GM18511 (cell line): Measurements from ENCODE around the gene PDS5A.
"Not testable (repeated sequence)": the region's sequence is repeated elsewhere in the genome, so short reads cannot be mapped to it uniquely, and the experiment has no call there.

Experiments
- ATAC-seq: cut with Tn5 transposase; IDR thresholded peaks from one replicate; pipeline ENCODE4 v1.9.1; 2021; ENCODE audit warnings: mild to moderate bottlenecking, moderate library complexity; ENCODE audit not compliant: unreplicated experiment

PDS5A gene

DNA sequence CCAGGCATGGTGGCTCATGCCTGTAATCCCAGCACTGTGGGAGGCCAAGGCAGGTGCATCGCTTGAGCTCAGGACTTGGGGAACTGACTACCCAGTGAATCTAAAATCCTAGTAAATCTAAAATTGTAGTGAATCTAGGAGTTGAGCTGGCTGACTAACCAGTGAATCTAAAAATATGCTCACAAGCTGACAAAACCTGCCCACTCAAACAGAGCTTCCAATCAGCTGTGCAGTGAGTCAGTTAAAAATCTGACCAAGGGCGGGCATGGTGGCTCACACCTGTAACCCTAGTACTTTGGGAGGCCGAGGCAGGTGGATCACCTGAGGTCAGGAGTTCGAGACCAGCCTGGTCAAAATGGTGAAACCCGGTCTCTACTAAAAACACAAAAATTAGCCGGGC lies 72.7 kb downstream of the PDS5A start:
- not testable (repeated sequence) for ATAC-seq

DNA sequence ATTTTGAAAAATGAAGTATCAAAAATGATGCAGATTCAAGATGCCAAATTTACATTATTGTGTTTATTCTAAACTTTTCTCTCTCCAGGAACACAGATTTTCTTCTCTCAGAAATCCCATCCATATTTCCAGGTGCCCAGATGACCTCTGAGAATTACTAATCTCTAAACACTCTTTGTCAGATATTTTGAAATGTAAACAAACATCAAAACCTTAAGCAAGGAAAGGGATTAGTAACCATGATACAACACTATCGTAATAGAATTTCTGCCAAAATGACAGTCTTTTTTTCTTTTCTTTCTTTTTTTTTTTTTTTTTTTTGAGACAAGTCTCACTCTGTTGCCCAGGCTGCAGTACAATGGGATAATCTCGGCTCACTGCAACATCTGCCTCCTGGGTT lies 76.7 kb downstream of the PDS5A start:
- no peak for ATAC-seq

DNA sequence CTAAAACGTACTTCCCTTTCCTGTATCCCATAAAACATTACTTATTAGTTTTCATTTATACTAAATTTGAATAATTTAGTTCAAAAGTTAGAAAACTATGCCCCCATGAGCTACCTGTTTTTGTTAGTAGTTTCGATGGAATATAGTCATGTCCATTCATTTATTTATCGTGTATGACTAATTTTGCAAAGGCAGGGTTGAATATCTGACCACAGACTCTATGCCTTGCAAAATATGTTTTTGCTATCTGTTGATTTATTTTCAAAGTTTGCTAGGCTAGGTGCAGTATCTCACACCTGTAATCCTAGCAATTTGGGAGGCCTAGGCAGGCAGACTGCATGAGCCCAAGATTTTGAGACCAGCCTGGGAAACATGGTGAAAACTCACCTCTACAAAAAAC lies 78.4 kb downstream of the PDS5A start:
- no peak for ATAC-seq

DNA sequence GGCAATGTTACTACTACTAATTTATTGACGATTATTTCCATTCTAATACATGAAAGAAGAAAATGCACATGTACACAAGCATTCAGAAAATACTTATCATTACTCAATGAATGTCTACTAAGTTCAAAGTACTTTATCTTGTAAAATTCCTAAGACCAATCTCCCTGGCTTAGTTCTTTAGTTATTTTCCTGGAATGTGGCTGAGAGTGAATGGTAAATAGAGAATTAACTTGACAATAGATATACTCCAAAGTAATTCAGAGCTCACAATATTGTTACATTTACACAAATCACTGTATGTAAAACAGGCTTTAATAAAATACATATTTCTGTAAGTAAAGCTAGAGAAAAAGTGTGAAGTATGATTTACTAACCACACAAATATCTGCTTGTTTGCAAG lies 79.7 kb downstream of the PDS5A start:
- no peak for ATAC-seq

DNA sequence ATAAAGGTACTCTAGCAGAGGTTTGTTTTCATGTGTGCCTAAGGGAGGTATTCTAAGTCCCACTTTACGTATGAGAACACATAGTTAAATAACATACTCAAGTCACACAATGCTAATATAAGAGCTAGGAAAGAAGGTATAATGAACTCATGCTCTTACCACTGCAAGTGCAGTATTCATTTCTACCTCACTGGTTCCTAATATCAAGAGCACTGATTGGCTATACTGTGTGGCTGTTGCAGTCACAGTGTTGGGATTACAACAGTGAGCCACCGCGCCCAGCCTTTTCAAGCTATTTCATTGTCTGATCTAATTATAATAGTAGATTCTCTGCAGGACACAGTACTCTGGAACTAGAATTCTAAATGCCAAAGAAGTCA lies 84.0 kb downstream of the PDS5A start:
- ATAC-seq: no peak

DNA sequence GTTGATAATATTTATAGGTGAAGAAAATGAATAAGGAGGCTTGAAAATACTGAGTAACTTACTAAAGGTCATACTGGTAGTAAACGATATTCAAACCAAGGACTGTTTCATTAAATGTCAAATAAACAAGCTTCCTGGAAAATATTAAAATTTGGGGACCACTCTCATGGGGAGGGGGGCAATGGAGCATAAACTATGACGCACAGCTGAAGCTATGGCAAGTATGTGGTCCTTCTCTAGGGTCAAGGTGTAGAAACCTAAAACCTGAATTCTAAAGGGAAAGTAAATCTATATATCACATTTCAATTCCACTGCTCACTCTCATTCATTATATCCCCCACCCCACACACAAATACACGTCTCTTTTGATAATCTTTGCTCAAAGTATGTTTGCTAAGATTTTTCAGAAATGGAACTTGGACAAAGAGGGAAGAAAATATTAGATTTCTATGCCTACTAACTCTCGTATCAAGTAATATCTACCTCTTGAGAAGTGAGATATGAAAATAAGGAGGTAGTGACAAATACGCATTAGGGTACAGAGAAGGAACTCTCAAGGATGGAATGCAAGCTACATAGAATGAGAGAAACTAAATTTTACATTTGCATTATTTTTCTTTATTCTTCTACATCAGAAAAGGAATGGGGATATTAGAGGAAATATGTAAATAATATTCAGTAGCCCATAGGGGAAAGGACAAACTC lies 84.6 kb downstream of the PDS5A start:
- ATAC-seq: no peak

DNA sequence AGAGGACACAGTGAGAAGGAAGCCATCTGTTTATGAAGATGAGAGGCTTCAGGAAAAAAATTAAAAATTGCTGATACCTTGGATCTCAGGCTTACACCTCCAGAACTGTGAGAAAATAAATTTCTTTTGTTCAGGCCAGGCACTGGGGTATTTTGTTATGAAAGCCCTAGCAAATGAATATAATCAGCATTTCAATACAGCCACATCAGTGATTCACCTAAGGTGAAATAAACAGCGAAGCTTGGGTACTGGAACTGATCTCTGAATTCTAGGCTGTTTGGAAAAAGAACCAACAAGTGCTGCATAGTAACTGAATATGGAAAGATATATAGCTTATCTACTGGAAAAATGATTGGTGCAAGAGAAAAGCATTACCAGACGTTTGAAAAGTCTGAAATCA lies 88.5 kb downstream of the PDS5A start:
- ATAC-seq: no peak

DNA sequence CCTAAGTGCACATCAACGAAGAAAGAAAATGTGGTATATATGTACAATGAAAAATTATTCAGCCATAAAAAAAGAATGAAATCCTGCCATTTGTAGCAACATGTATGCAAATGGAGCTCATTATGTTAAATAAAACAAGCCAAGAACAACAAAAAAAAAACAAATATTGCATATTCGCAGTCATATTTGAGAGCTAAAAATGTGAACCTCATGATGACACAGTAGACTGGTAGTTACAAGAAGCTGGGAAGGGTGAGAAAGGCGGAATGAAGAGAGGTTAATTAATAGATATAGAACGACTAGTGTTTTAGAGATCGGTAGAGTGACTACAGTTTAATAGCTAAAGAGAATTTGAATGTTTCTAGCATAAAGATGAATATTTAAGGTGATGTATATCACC lies 89.2 kb downstream of the PDS5A start:
- no peak for ATAC-seq

DNA sequence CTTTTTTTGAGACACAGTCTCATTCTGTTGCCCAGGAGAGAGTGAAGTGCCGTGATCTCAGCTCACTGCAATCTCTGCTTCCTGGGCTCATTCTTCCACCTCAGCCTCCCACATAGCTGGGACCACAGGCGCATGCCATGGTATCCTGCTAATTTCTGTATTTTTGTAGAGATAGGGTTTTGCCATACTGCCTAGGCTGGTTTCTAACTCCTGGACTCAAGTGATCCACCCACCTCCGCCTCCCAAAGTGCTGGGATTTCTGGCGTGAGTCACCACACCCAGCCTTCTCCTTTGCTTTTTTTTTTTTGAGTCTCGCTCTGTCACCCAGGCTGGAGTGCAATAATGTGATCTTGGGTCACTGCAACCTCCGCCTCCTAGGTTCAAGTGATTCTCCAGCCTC lies 94.1 kb downstream of the PDS5A start:
- ATAC-seq: no peak

DNA sequence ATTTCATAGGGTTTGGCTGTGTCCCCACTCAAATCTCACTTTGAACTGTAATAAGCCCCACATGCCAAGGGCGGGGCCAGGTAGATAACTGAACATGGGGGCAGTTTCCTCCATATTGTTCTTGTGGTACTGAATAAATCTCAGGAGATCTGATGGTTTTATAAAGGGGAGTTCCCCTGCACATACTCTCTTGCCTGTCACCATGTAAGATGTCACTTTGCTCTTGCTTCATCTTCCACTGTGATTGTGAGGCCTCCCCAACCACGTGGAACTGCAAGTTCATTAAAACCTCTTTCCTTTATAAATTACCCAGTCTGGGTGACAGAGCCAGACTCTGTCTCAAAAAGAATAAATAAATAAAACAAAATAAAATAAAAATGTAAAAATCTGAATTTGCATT lies 95.9 kb downstream of the PDS5A start:
- no peak for ATAC-seq

DNA sequence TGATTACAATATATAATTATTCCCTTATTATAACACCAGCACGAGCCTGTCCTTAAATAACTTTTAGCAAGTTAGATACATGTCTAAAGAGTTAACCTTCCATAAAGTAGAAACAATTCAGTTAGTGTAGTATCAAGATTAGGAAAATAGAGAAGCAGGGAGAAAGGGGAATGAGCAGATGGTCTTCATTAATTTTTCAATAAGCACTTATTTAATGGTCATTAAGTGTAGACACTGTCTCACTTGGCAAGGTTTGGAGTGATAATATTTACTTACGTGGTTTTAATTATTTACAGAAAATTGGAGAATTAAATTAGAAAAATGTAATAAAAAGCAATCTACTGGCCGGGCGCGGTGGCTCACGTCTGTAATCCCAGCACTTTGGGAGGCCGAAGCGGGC lies 99.7 kb downstream of the PDS5A start:
- ATAC-seq: no peak

DNA sequence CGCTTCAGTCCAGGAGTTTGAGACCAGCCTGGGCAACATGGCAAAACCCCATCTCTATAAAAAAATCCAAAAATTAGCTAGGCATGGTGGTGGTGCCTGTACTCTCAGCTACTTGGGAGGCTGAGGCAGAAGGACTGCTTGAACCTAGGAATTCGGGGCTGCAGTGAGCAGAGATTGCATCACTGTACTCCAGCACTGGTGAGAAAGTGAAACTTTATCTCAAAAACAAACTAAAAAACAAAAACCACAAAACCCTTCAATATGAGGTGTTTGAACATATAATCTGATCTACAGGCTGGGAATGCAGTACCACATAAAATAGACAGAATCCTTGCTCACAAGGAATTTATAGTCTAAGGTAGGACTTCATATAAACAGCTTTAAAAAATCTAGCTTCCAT lies 103.9 kb downstream of the PDS5A start:
- ATAC-seq: no peak

DNA sequence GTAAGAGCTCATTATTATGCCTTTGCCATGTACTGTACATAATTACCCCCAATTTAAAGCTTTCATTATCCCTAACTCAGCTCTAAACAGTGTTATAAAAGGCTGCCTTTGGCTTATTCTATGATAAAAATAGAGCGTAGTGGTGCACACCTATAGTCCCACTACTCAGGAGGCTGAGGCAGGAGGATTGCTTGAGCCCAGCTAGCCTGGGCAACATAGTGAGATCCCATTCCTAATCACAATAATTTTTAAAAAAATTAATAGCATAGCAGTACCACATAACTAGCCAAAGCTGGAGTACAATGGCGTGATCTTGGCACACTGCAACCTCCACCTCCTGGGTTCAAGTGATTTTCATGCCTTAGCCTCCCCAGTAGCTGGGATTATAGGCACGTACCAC lies 112.4 kb downstream of the PDS5A start:
- ATAC-seq: no peak

DNA sequence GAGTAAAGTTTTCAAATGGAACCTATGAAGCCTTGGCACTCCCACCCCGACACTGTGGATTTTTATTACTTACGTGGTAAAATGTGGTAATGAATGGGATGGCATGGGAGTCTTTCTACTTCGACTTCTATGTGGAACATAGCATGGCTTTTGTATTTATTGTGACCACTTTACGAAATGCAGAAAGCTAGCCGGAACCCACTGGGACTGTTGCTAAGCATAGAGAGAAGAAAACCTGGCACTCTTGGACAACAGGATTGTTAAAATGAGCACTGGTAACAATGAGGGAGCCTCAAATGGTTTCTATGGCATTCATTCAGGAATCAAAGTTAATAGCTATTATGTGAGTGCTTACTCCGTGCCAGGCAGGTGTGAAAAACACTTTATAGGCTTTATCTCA lies 113.3 kb downstream of the PDS5A start:
- no peak for ATAC-seq

DNA sequence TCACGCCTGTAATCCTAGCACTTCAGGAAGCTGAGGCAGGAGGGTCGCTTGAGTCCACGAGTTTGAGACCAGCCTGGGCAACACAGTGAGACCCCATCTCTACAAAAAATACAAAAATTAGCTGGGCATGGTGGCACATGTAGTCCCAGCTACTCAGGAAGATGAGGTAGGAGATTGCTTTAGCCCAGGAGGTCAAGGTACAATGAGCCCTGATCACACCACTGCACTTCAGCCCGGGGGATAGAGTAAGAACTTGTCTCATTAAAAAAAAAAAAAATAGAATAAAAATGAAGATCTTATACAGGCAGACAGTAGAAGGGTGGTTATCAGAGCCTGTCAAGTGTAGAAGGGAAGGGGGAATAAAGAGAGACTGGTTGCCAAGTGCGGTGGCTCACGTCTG lies 116.9 kb downstream of the PDS5A start:
- ATAC-seq: no peak

DNA sequence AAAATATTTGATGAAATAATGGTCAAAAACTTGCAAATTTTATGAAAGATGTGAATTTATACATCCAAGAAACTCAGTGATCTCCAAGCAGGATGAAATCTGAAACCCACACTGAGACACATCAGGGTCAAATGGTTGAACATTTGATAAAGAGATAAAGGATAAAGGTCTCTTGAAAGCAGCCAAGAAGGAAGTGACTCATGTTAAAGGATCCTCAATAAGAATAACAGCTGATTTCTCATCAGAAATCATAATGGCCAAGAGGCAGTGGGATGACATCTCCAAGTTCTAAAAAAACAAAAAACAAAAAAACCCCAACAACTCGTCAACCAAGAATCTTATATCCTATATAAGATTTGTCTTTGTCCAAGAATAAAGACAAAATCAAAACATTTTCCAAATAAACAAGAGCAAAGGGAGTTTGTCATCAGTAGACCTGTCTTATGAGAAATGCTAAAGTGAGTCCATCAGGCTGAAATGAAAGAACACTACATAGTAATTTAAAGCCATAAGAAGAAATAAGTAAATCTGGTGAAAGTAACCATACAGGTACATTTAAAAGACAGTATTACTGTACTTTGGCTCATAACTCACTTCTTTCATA lies 121.7 kb downstream of the PDS5A start:
- ATAC-seq: no peak

DNA sequence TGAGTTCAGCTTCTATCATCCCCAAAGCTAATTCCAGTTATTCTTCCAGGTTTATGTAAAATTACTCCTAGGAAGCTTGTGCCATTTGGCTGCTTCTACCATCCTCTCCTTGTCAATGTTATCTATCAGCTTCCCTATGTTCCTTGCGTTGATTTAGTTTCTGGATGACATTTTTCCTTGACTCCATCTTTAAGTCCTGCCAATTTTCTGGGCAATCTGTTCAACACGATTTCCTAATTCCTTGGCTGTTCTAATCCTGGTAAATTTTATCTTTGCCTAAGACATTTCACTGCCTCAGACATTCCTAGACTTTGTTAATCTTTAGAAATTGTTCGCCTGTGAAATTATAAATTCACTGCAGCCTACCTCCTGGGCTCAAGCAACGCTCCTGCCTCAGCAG lies 125.1 kb downstream of the PDS5A start:
- ATAC-seq: no peak

DNA sequence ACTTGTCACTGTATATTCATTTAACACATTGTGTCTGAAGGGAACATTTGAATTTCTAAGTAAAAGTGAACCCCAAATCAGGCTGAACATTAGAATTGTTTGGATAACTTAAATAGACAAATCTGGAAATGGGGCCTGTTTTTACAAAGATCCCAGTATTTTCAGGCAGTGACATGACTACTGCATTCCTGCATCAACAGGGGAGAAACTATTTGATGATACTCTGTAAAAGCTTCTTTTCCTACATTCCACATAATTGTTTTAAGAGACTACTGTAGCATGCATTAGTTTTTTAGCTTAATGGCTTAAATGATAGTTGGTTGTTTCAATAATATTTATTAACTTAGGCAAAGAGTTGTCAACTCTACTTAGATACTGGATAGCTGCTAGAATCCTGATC lies 127.0 kb downstream of the PDS5A start:
- no peak for ATAC-seq

DNA sequence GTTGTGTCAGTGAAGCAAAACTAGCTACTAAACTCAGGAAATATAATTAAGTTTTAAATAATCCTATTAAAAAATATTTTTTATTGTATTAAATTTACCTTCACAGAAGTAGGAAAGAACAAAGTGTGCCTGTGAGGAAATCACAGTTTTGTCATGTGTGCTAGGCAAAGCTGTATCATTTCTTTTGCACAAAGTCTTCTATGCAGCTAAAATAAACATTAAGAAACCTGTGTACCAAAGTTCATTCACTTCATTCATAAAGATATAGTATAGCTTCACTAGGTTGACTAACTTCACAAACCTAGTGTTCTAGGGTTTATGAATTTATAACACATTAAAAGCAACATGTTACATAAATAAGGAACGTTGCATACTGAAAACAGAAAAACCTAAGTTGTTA lies 131.0 kb downstream of the PDS5A start:
- ATAC-seq: no peak

DNA sequence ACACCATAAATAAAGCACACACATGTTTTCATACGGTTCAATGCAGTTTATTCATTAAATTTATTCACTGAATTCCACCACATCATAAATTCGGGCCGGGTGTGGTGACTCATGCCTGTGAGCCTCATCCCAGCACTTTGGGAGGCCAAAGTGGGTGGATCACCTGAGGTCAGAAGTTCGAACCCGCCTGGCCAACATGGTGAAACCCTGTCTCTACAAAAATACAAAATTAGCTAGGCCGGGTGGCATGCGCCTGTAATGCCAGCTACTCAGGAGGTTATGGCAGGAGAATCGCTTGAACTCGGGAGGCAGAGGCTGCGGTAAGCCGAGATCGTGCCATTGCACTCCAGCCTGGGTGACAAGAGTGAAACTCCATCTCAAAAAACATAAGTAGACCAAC lies 131.6 kb downstream of the PDS5A start:
- ATAC-seq: no peak

DNA sequence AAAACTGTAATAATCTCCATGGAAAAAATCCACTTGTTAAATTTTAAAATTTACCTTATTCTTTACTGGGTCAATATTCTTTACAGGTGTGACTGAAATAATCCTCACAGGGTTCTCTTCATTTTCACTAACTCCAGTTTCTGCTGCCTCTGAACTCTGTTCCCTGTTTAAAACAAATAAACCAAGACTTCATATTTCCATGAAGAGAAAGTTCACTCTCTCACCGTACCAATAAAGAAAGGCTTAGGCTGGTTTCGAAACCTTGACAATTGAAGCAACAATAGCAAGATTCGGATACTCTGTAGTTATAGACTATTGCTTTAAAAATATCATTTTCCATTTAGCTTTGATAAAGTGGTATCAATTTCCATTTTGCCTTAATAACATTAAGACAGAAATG lies 135.8 kb downstream of the PDS5A start:
- ATAC-seq: no peak

DNA sequence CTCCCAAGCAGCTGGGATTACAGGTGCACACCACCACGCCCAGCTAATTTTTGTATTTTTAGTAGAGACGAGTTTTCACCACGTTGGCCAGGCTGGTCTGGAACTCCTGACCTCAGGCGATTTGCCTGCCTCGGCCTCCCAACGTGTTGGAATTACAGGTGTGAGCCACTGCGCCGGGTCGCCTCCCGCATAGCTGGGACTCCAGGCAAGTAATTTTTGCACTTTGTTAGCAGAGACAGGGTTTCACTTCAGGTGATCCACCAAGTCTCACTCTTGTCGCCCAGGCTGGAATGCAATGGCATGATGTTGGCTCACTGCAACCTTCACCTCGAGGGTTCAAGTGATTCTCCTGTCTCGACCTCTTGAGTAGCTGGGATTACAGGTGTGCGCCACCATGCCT lies 137.2 kb downstream of the PDS5A start:
- ATAC-seq: not testable (repeated sequence)

DNA sequence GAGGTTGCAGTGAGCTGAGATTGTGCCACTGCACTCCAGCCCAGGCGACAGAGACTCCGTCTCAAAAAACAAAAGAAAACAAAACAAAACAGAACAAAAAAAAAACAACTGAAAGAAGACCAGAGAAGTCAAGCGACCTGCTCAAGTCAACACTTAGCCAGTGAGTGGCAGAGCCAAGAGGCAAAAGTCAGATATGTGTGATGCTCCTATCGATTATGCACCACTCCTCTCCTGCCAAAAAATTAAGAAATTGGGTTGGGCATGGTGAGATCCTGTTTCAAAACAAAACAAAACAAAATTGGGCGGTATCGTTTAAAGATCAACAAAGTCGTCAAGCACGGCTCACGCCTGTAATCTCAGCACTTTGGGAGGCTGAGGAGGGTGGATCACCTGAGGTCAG lies 137.7 kb downstream of the PDS5A start:
- ATAC-seq: no peak
